Measurements from ENCODE around the gene PSMD6. TPM values are rescaled to one million over a fixed set of nuclear protein-coding genes. Genes with fewer than 3 reads are reported as not detected.

Gene PSMD6
- polyA plus RNA-seq, 1 donor from 2014 or later, result 150 TPM

DNA sequence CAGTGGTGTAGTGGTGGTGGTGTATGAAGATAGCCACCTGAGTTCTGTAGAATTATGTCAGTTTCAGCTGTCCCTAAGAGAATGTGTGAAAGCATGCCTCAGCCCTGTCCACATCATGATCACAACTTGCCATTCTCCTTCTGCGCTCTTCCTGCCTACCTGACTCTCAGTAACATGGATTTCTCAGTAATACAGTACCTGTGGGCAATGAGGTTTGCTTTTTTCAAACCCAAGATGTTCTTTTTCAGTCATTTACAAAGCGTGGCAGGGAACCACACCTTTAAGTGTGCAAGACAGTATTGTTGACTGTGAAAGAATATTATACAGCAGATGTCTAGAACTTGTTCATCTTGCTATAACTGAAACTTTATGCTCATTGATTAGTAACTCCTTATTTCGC, 38.9 kb downstream of the PSMD6 start (continued):
- TF ChIP-seq, protein P1, sequence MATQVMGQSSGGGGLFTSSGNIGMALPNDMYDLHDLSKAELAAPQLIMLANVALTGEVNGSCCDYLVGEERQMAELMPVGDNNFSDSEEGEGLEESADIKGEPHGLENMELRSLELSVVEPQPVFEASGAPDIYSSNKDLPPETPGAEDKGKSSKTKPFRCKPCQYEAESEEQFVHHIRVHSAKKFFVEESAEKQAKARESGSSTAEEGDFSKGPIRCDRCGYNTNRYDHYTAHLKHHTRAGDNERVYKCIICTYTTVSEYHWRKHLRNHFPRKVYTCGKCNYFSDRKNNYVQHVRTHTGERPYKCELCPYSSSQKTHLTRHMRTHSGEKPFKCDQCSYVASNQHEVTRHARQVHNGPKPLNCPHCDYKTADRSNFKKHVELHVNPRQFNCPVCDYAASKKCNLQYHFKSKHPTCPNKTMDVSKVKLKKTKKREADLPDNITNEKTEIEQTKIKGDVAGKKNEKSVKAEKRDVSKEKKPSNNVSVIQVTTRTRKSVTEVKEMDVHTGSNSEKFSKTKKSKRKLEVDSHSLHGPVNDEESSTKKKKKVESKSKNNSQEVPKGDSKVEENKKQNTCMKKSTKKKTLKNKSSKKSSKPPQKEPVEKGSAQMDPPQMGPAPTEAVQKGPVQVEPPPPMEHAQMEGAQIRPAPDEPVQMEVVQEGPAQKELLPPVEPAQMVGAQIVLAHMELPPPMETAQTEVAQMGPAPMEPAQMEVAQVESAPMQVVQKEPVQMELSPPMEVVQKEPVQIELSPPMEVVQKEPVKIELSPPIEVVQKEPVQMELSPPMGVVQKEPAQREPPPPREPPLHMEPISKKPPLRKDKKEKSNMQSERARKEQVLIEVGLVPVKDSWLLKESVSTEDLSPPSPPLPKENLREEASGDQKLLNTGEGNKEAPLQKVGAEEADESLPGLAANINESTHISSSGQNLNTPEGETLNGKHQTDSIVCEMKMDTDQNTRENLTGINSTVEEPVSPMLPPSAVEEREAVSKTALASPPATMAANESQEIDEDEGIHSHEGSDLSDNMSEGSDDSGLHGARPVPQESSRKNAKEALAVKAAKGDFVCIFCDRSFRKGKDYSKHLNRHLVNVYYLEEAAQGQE (IDR thresholded peaks at IDR 0.05; ENCODE audit: borderline replicate concordance), result no peak
- TF ChIP-seq SMC3 (conservative IDR thresholded peaks at IDR 0.05; ENCODE audit: poor library complexity), result no peak

DNA sequence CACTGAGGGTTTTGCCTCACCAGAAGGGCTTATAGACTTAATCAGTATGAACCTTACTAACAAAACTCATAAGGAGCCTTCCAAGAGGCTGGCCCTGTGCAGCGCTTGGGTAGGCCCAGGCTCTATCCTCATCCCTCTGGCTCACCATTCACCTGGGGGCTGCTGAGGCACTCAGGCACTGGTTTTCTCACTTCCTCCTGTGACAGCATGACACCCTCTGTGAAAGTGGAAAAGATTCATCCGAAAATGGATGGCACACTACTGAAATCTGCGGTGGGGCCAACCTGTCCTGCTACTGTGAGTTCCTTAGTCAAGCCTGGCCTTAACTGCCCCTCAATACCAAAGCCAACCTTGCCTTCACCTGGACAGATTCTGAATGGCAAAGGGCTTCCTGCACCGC, 41.3 kb downstream of the PSMD6 start:
- no peaks in the 10 kb centered on the region for H3K9me3 ChIP-seq (ENCODE audit: low read length)
- H3K27me3 ChIP-seq (ENCODE audit: insufficient read depth, low read depth, low read length), result no peaks in the 10 kb centered on the region
- H4K20me1 ChIP-seq (ENCODE audit: insufficient read depth), result no peaks in the 10 kb centered on the region
- H3K79me2 ChIP-seq (replicated peaks; ENCODE audit: insufficient read depth, low read length), result no peaks in the 10 kb centered on the region
- no peaks in the 10 kb centered on the region for H3K9me2 ChIP-seq (ENCODE audit: insufficient read depth, low read length)
- H2AFZ ChIP-seq (ENCODE audit: low read depth, low read length), result no peak overlapping the region
- no peak overlapping the region for H3K4me3 ChIP-seq (ENCODE audit: low read length)
- no peak overlapping the region for H3K27ac ChIP-seq (ENCODE audit: low read length)
- H3K36me3 ChIP-seq (ENCODE audit: insufficient read depth, low read length), result no peaks in the 10 kb centered on the region
- no peak overlapping the region for H3K9ac ChIP-seq (ENCODE audit: low read length)
- H3F3A ChIP-seq (ENCODE audit: insufficient read depth, low read length, poor library complexity, severe bottlenecking), result no peaks in the 10 kb centered on the region
- H3K4me2 ChIP-seq (ENCODE audit: low read length), result no peak overlapping the region
- TF ChIP-seq TAF1 (IDR thresholded peaks at IDR 0.05; ENCODE audit: low read depth) (no peak), EZH2 (IDR thresholded peaks at IDR 0.05; ENCODE audit: borderline replicate concordance, insufficient read depth, low read length, poor library complexity, severe bottlenecking) (no peak), POLR2AphosphoS5 (IDR thresholded peaks at IDR 0.05) (no peak), EP300 (conservative IDR thresholded peaks at IDR 0.05; ENCODE audit: poor library complexity, severe bottlenecking) (no peak), CTCF (IDR thresholded peaks at IDR 0.05; ENCODE audit: poor library complexity, severe bottlenecking) (no peak), MXI1 (conservative IDR thresholded peaks at IDR 0.05; ENCODE audit: poor library complexity, severe bottlenecking) (no peak), SMC3 (conservative IDR thresholded peaks at IDR 0.05; ENCODE audit: poor library complexity) (no peak), RAD21 (conservative IDR thresholded peaks at IDR 0.05) (no peak)
- TF ChIP-seq, protein P1 (IDR thresholded peaks at IDR 0.05; ENCODE audit: borderline replicate concordance), result no peak

All from neural cell (in vitro differentiated cells).